ENCODE measurements around the gene IL10RA.

The IL10RA gene

GRCh38 chr11:117992136-117992535 lies 5.9 kb downstream of the IL10RA start:
- no peak for TF ChIP-seq EZH2phosphoT487 (IDR thresholded peaks at IDR 0.05; ENCODE audit: low read depth)
- no peak for TF ChIP-seq CTCF (IDR thresholded peaks at IDR 0.05; ENCODE audit: low read depth, low read length)
- Histone ChIP-seq H4K20me1 (ENCODE audit: insufficient read depth, low read length) (peaks cover 84% of the 10 kb centered on the region), H3K36me3 (replicated peaks; ENCODE audit: low read depth, low read length) (peaks cover 99% of the 10 kb centered on the region), H3K9me3 (ENCODE audit: insufficient read depth, low read length) (no peaks in the 10 kb centered on the region), H3K9ac (ENCODE audit: low read length) (no peak overlapping the region), H3K4me1 (ENCODE audit: low read length) (peaks cover 84% of the 10 kb centered on the region), H3K4me3 (ENCODE audit: low read length) (peak overlapping the region; percentile 88), H3K4me2 (ENCODE audit: low read length) (peak overlapping the region; percentile 99), H3K27me3 (ENCODE audit: low read depth, low read length) (no peaks in the 10 kb centered on the region), H3K79me2 (ENCODE audit: low read length) (peaks cover 96% of the 10 kb centered on the region), H3K27ac (ENCODE audit: low read length) (peak overlapping the region; percentile 93), H2AFZ (ENCODE audit: low read depth, low read length) (no peak overlapping the region)

- Histone ChIP-seq H4K20me1 (ENCODE audit: insufficient read depth, low read length) (peaks cover 80% of the 10 kb centered on the region), H2AFZ (ENCODE audit: low read depth, low read length) (no peak overlapping the region), H3K27me3 (ENCODE audit: low read depth, low read length) (no peaks in the 10 kb centered on the region), H3K36me3 (replicated peaks; ENCODE audit: low read depth, low read length) (peaks cover 99% of the 10 kb centered on the region), H3K9me3 (ENCODE audit: insufficient read depth, low read length) (no peaks in the 10 kb centered on the region), H3K27ac (ENCODE audit: low read length) (peak overlapping the region; percentile 93), H3K4me1 (ENCODE audit: low read length) (peaks cover 88% of the 10 kb centered on the region), H3K9ac (ENCODE audit: low read length) (no peak overlapping the region), H3K4me2 (ENCODE audit: low read length) (peak overlapping the region; percentile 99), H3K4me3 (ENCODE audit: low read length) (peak overlapping the region; percentile 88; the same call in 1 of the 2 replicates), H3K79me2 (ENCODE audit: low read length) (peaks cover 96% of the 10 kb centered on the region)
- no peak for TF ChIP-seq CTCF (IDR thresholded peaks at IDR 0.05; ENCODE audit: low read depth, low read length)
- no peak for TF ChIP-seq EZH2phosphoT487 (IDR thresholded peaks at IDR 0.05; ENCODE audit: low read depth)
Measured at GRCh38 chr11:117992620-117993019, 6.4 kb downstream of the IL10RA start.

GRCh38 chr11:117993988-117994745 lies 8.0 kb downstream of the IL10RA start:
- H3K4me2 ChIP-seq (ENCODE audit: low read length): peak overlapping the region; percentile 9
- H3K36me3 ChIP-seq (replicated peaks; ENCODE audit: low read depth, low read length): peaks cover 95% of the 10 kb centered on the region
- H3K27ac ChIP-seq (ENCODE audit: low read length): peak overlapping the region; percentile 93
- peaks cover 90% of the 10 kb centered on the region for H3K79me2 ChIP-seq (ENCODE audit: low read length)
- peaks cover 100% of the 10 kb centered on the region for H3K4me1 ChIP-seq (ENCODE audit: low read length)
- H3K27me3 ChIP-seq (ENCODE audit: low read depth, low read length): no peaks in the 10 kb centered on the region
- TF ChIP-seq CTCF (IDR thresholded peaks at IDR 0.05; ENCODE audit: low read depth, low read length): no peak
- no peak for TF ChIP-seq EZH2phosphoT487 (IDR thresholded peaks at IDR 0.05; ENCODE audit: low read depth)
- no peak overlapping the region; the same call in 1 of the 2 replicates for H3K9ac ChIP-seq (ENCODE audit: low read length)
- no peak overlapping the region for H2AFZ ChIP-seq (ENCODE audit: low read depth, low read length)
- no peaks in the 10 kb centered on the region for H3K9me3 ChIP-seq (ENCODE audit: insufficient read depth, low read length)
- H4K20me1 ChIP-seq (ENCODE audit: insufficient read depth, low read length): peaks cover 69% of the 10 kb centered on the region
- no peak overlapping the region for H3K4me3 ChIP-seq (ENCODE audit: low read length)

GRCh38 chr11:117995472-117995871 lies 9.3 kb downstream of the IL10RA start:
- H3K4me1 ChIP-seq (ENCODE audit: low read length): peaks cover 99% of the 10 kb centered on the region
- peaks cover 61% of the 10 kb centered on the region for H4K20me1 ChIP-seq (ENCODE audit: insufficient read depth, low read length)
- peak overlapping the region; percentile 6; the same call in 1 of the 2 replicates for H3K4me2 ChIP-seq (ENCODE audit: low read length)
- H3K27me3 ChIP-seq (ENCODE audit: low read depth, low read length): no peaks in the 10 kb centered on the region
- no peak overlapping the region for H2AFZ ChIP-seq (ENCODE audit: low read depth, low read length)
- H3K9ac ChIP-seq (ENCODE audit: low read length): no peak overlapping the region
- H3K79me2 ChIP-seq (ENCODE audit: low read length): peaks cover 90% of the 10 kb centered on the region
- peak overlapping the region; percentile 95 for H3K27ac ChIP-seq (ENCODE audit: low read length)
- no peak overlapping the region for H3K4me3 ChIP-seq (ENCODE audit: low read length)
- no peak for TF ChIP-seq EZH2phosphoT487 (IDR thresholded peaks at IDR 0.05; ENCODE audit: low read depth)
- no peak for TF ChIP-seq CTCF (IDR thresholded peaks at IDR 0.05; ENCODE audit: low read depth, low read length)
- H3K36me3 ChIP-seq (replicated peaks; ENCODE audit: low read depth, low read length): peaks cover 95% of the 10 kb centered on the region
- no peaks in the 10 kb centered on the region for H3K9me3 ChIP-seq (ENCODE audit: insufficient read depth, low read length)

All from OCI-LY3 (cell line).